H9 (cell line): ENCODE data around the gene NARS2. TPM values are rescaled to one million over a fixed set of nuclear protein-coding genes. Genes with fewer than 3 reads are reported as not detected.

Source experiments
- DNase-seq: peaks from one replicate; pipeline ENCODE4 v3.0.0-alpha.2; 2017
- H2AFZ ChIP-seq: one replicate; pipeline ENCODE4 v1.6.1; 2013; ENCODE audit warnings: mild to moderate bottlenecking, low read length, control low read depth, moderate library complexity
- H2AK5ac ChIP-seq: 2 replicates; pipeline ENCODE4 v1.6.1; 2013; ENCODE audit warnings: low read length, control low read depth, mixed read lengths; ENCODE audit not compliant: insufficient read length
- H2BK120ac ChIP-seq: one replicate; pipeline ENCODE4 v1.6.1; 2013; ENCODE audit warnings: low read depth, mild to moderate bottlenecking, low read length, control low read depth, inconsistent platforms; ENCODE audit not compliant: poor library complexity, severe bottlenecking
- H2BK12ac ChIP-seq: 2 replicates; pipeline ENCODE4 v1.6.1; 2013; ENCODE audit warnings: low read length, control low read depth, mixed read lengths, low read depth; ENCODE audit not compliant: insufficient read length
- H2BK15ac ChIP-seq: 2 replicates; pipeline ENCODE4 v1.6.1; 2013; ENCODE audit warnings: low read depth, low read length, control low read depth
- H2BK20ac ChIP-seq: one replicate; pipeline ENCODE4 v1.6.1; 2013; ENCODE audit warnings: low read depth, mild to moderate bottlenecking, low read length, control low read depth, inconsistent platforms; ENCODE audit not compliant: poor library complexity, severe bottlenecking
- H2BK5ac ChIP-seq: 2 replicates; pipeline ENCODE4 v1.6.1; 2013; ENCODE audit warnings: low read length, control low read depth, mixed read lengths; ENCODE audit not compliant: insufficient read length
- H3K14ac ChIP-seq: 2 replicates; pipeline ENCODE4 v1.6.1; 2013; ENCODE audit warnings: low read length, control low read depth; ENCODE audit not compliant: insufficient read depth
- H3K18ac ChIP-seq: 2 replicates; pipeline ENCODE4 v1.6.1; 2013; ENCODE audit warnings: low read depth, mild to moderate bottlenecking, mixed read lengths, low read length, control low read depth; ENCODE audit not compliant: insufficient read length
- H3K23ac ChIP-seq: 2 replicates; pipeline ENCODE4 v1.6.1; 2013; ENCODE audit warnings: low read length, control low read depth, mixed read lengths, low read depth; ENCODE audit not compliant: insufficient read length
- H3K23me2 ChIP-seq: 2 replicates; pipeline ENCODE4 v1.6.1; 2013; ENCODE audit warnings: low read depth, mild to moderate bottlenecking, mixed read lengths, low read length, control low read depth; ENCODE audit not compliant: insufficient read length, poor library complexity, severe bottlenecking
- H3K27ac ChIP-seq: 2 replicates; pipeline ENCODE4 v1.5.1; 2013; ENCODE audit warnings: low read length, control low read depth, mixed read lengths, low read depth; ENCODE audit not compliant: insufficient read length
- H3K27me3 ChIP-seq: 2 replicates; pipeline ENCODE4 v1.6.1; 2013; ENCODE audit warnings: low read length, control low read depth, inconsistent platforms; ENCODE audit not compliant: insufficient read depth
- H3K4ac ChIP-seq: 2 replicates; pipeline ENCODE4 v1.6.1; 2013; ENCODE audit warnings: low read depth, mild to moderate bottlenecking, control low read depth, inconsistent platforms, low read length, moderate library complexity
- H3K4me1 ChIP-seq: 2 replicates; pipeline ENCODE4 v1.6.1; 2013; ENCODE audit warnings: low read length, control low read depth, inconsistent platforms; ENCODE audit not compliant: insufficient read depth
- H3K4me2 ChIP-seq: 2 replicates; pipeline ENCODE4 v1.6.1; 2013; ENCODE audit warnings: low read length, control low read depth, mixed read lengths; ENCODE audit not compliant: insufficient read length, insufficient read depth
- H3K56ac ChIP-seq: 2 replicates; pipeline ENCODE4 v1.6.1; 2013; ENCODE audit warnings: low read depth, mild to moderate bottlenecking, mixed read lengths, low read length, control low read depth; ENCODE audit not compliant: insufficient read length
- H3K79me1 ChIP-seq: 2 replicates; pipeline ENCODE4 v1.6.1; 2013; ENCODE audit warnings: low read depth, mild to moderate bottlenecking, moderate library complexity, low read length, control low read depth, inconsistent platforms; ENCODE audit not compliant: insufficient read depth, poor library complexity, severe bottlenecking
- H3K79me2 ChIP-seq: 2 replicates; pipeline ENCODE4 v1.6.1; 2013; ENCODE audit warnings: low read length, control low read depth, inconsistent platforms; ENCODE audit not compliant: insufficient read depth
- H3K9ac ChIP-seq: 2 replicates; pipeline ENCODE4 v1.6.1; 2013; ENCODE audit warnings: low read length, control low read depth, mixed read lengths; ENCODE audit not compliant: insufficient read length; ENCODE audit errors: extremely low read depth
- H3K9me3 ChIP-seq: one replicate; pipeline ENCODE4 v1.6.1; 2013; ENCODE audit warnings: low read depth, low read length, inconsistent platforms; ENCODE audit not compliant: control insufficient read depth
- H3T11ph ChIP-seq: one replicate; pipeline ENCODE4 v1.6.1; 2013; ENCODE audit warnings: mild to moderate bottlenecking, low read length, control low read depth, inconsistent platforms
- H4K20me1 ChIP-seq: one replicate; pipeline ENCODE4 v1.6.1; 2013; ENCODE audit not compliant: control insufficient read depth, insufficient read length, insufficient read depth
- H4K5ac ChIP-seq: 2 replicates; pipeline ENCODE4 v1.6.1; 2013; ENCODE audit warnings: low read depth, mild to moderate bottlenecking, mixed read lengths, low read length, control low read depth; ENCODE audit not compliant: insufficient read length
- H4K8ac ChIP-seq: replicated peaks from 2 replicates; pipeline ENCODE4 v1.6.1; 2013; ENCODE audit warnings: low read length, control low read depth, mixed read lengths, low read depth; ENCODE audit not compliant: insufficient read length
- H4K91ac ChIP-seq: 2 replicates; pipeline ENCODE4 v1.6.1; 2013; ENCODE audit warnings: low read depth, mild to moderate bottlenecking, moderate library complexity, mixed read lengths, low read length, control low read depth; ENCODE audit not compliant: insufficient read length
- H3K27ac Mint-ChIP-seq, 3 experiments: 2 replicates in 2 of 3; 3 replicates in 1 of 3; pipeline ENCODE4 v1.8.0; 2020 to 2021; ENCODE audit warnings: mixed read lengths in 3 of 3, mild to moderate bottlenecking in 1 of 3, moderate library complexity in 1 of 3
- H3K27me3 Mint-ChIP-seq: 2 replicates; pipeline ENCODE4 v1.8.0; 2021; ENCODE audit warnings: low read depth, mild to moderate bottlenecking, moderate library complexity, mixed read lengths
- H3K36me3 Mint-ChIP-seq, 3 experiments: 2 replicates in 2 of 3; 3 replicates in 1 of 3; pipeline ENCODE4 v1.8.0; 2020 to 2021; ENCODE audit warnings: low read depth in 3 of 3, mixed read lengths in 3 of 3; ENCODE audit not compliant: insufficient read depth in 1 of 3
- H3K4me1 Mint-ChIP-seq, 2 experiments: 2 replicates each; pipeline ENCODE4 v1.8.0; 2020; ENCODE audit warnings: mixed read lengths in 2 of 2
- H3K4me3 Mint-ChIP-seq, 2 experiments: 2 replicates in 1 of 2; 3 replicates in 1 of 2; pipeline ENCODE4 v1.8.0; 2020 to 2021; ENCODE audit warnings: mild to moderate bottlenecking in 2 of 2, mixed read lengths in 2 of 2, moderate library complexity in 1 of 2
- H3K9me3 Mint-ChIP-seq, 2 experiments: 2 replicates in 1 of 2; 3 replicates in 1 of 2; pipeline ENCODE4 v1.8.0; 2020; ENCODE audit warnings: mild to moderate bottlenecking in 2 of 2, mixed read lengths in 2 of 2, moderate library complexity in 1 of 2
- CTCF ChIP-seq: fragments of 200-600 bp; sonication (generic); conservative IDR thresholded peaks from 3 replicates; pipeline ENCODE4 v1.8.0; 2021; ENCODE audit warnings: antibody characterized with exemption, mild to moderate bottlenecking
- WGBS: extraction: QIAGEN DNeasy Blood & Tissue Kit; methylation state at CpG from one replicate; pipeline ENCODE4 v1.1.7; 2013; ENCODE audit warnings: missing lambda C conversion rate, low lambda C conversion rate, mixed read lengths; ENCODE audit not compliant: insufficient read length; ENCODE audit errors: extremely low coverage; 5-methylcytosine and 5-hydroxymethylcytosine counted together
- total RNA-seq: library from RNA; stranded (reverse); gene quantifications from 2 replicates; pipeline ENCODE4 v1.2.1, GENCODE V29; 2021

The NARS2 gene
- total RNA-seq, 1 experiment from 2014 or later, result 29.7 TPM

- no peaks in the 10 kb centered on the region for H4K20me1 ChIP-seq
- H3K27me3 ChIP-seq, result no peaks in the 10 kb centered on the region
- no peaks in the 10 kb centered on the region for H3K4me1 ChIP-seq
- no peak for DNase-seq
- no peak overlapping the region for H4K5ac ChIP-seq
- H3K36me3 Mint-ChIP-seq, result peaks cover 14 to 30% (median 23%) of the 10 kb centered on the region in 3 experiments
- no peak overlapping the region for H4K8ac ChIP-seq
- no peak overlapping the region for H2AK5ac ChIP-seq
- no peak overlapping the region for H3K9ac ChIP-seq
- H2BK20ac ChIP-seq, result no peak overlapping the region
- no peaks in the 10 kb centered on the region for H3K79me2 ChIP-seq
- no peak overlapping the region for H3K56ac ChIP-seq
- no peak overlapping the region for H3K18ac ChIP-seq
- no peak overlapping the region for H4K91ac ChIP-seq
- H3K23me2 ChIP-seq, result no peaks in the 10 kb centered on the region
- no peak overlapping the region for H3K27ac ChIP-seq
- no peak overlapping the region for H3K14ac ChIP-seq
- H3K27me3 Mint-ChIP-seq, result no peaks in the 10 kb centered on the region
- TF ChIP-seq CTCF, result no peak
- no peak overlapping the region for H3K4ac ChIP-seq
- H2BK12ac ChIP-seq, result no peak overlapping the region
- H2BK15ac ChIP-seq, result no peak overlapping the region
- H3T11ph ChIP-seq, result no peak overlapping the region
- H3K9me3 Mint-ChIP-seq, result peaks cover 0 to 9% of the 10 kb centered on the region in 2 experiments; a peak in 2 of 5 replicates
- no CpG with 5 or more reads among the region's 3 CpGs for WGBS
- peaks cover 11 to 17% of the 10 kb centered on the region in 2 experiments for H3K4me1 Mint-ChIP-seq
- peak overlapping the region in 2 of 3 experiments; percentile 66 to 87; a peak in 4 of 7 replicates for H3K27ac Mint-ChIP-seq
- H3K79me1 ChIP-seq, result no peaks in the 10 kb centered on the region
- no peak overlapping the region for H3K4me3 Mint-ChIP-seq
- no peak overlapping the region for H2AFZ ChIP-seq
- no peak overlapping the region for H2BK120ac ChIP-seq
- H3K9me3 ChIP-seq, result no peaks in the 10 kb centered on the region
- no peak overlapping the region for H2BK5ac ChIP-seq
- no peak overlapping the region for H3K23ac ChIP-seq
- H3K4me2 ChIP-seq, result no peak overlapping the region
These were observed 104.8 kb downstream of the NARS2 start for GRCh38 chr11:78469896-78470295.
